AG04449 (cell line): ENCODE results near the gene CX3CL1.
"Not testable (repeated sequence)": the region's sequence is repeated elsewhere in the genome, so short reads cannot be mapped to it uniquely, and the experiment has no call there.

ENCODE experiments used
- CTCF ChIA-PET: fragments of 350-600 bp; formaldehyde crosslinking; extraction: SDS; loops from one replicate; lab custom pipeline; 2021; ENCODE audit warnings: antibody characterized with exemption; lab: Yijun Ruan, JAX
- POLR2A ChIA-PET: fragments of 400-600, 350-600 bp; formaldehyde crosslinking; extraction: SDS; loops from one replicate; lab custom pipeline; 2020; ENCODE audit warnings: antibody characterized with exemption, inconsistent platforms; lab: Yijun Ruan, JAX
- DNase-seq: peaks from one replicate; pipeline ENCODE4 v3.0.0-alpha.2; 2010; ENCODE audit warnings: low read depth, low spot score
- H3K4me3 ChIP-seq: 2 replicates; pipeline ENCODE4 v1.5.1; 2011; ENCODE audit warnings: low read depth, mild to moderate bottlenecking, control low read depth, low read length
- CTCF ChIP-seq: IDR thresholded peaks from one replicate; pipeline ENCODE4 v1.5.1; 2011; ENCODE audit warnings: mild to moderate bottlenecking, moderate library complexity, low read length, control low read depth, inconsistent platforms; ENCODE audit not compliant: insufficient read depth; ENCODE audit errors: missing control alignments

CX3CL1 gene

GRCh38 chr16:57373117-57373947, 1.0 kb downstream of the CX3CL1 start:
- ChIA-PET CTCF (interaction anchor here (1.0 to 2.9 kb wide), 2 partner anchors 8 to 45 kb away, joined by 3 to 17 read pairs; no protein-coding TSS in a partner anchor), POLR2A (no interaction called here)
- DNase-seq, result no peak
- no peak for TF ChIP-seq CTCF
- H3K4me3 ChIP-seq, result no peak overlapping the region

GRCh38 chr16:57374067-57374534, 1.8 kb downstream of the CX3CL1 start:
- POLR2A ChIA-PET, result no interaction called here
- TF ChIP-seq CTCF, result no peak
- no peak for DNase-seq
- CTCF ChIA-PET, result interaction anchor here (2.1 to 2.9 kb wide), 2 partner anchors 44 to 73 kb away, joined by 5 to 17 read pairs; no protein-coding TSS in a partner anchor
- H3K4me3 ChIP-seq, result no peak overlapping the region

GRCh38 chr16:57374925-57375465, 2.7 kb downstream of the CX3CL1 start:
- H3K4me3 ChIP-seq, DNase-seq, POLR2A ChIA-PET: not testable (repeated sequence)
- CTCF ChIA-PET, result interaction anchor here (2.1 to 2.9 kb wide), 2 partner anchors 43 to 74 kb away, joined by 5 to 17 read pairs; no protein-coding TSS in a partner anchor

DNA sequence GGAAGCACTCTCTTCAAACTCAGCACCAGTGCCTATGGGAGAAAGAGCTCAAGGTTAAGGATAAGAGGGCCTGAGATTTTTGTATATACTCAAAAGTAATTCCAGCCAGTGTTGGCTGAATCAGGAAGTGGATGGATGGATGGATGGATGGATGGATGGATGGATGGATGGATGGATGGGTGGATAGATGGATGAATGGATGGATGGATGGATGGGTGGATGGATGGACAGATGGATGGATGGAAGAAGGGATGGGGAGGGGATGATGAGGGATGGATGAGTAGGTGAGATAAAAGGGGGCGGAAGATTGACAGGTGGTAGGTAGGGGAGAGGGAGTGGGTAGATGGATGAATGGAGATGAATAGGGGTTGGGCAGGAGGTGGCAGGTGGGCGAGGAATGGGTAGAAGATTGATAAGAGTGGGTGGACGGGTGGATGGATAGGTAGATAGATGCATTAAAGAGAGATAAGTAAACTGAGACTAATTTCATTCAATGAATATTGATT, 4.1 kb downstream of the CX3CL1 start:
- ChIA-PET CTCF (interaction anchor here (2.1 kb wide), 1 partner anchor 76 kb away, joined by 5 read pairs; no protein-coding TSS in a partner anchor), POLR2A (no interaction called here)
- no peak overlapping the region for H3K4me3 ChIP-seq
- TF ChIP-seq CTCF, result no peak
- DNase-seq, result no peak

- ChIA-PET POLR2A (no interaction called here), CTCF (interaction anchor here (1.2 to 1.6 kb wide), 2 partner anchors 41 to 45 kb away, joined by 3 to 5 read pairs; no protein-coding TSS in a partner anchor)
- DNase-seq, result no peak
- TF ChIP-seq CTCF, result no peak
- no peak overlapping the region for H3K4me3 ChIP-seq
These were observed 5.0 kb downstream of the CX3CL1 start for GRCh38 chr16:57377080-57377841.

- no peak for TF ChIP-seq CTCF
- no peak overlapping the region for H3K4me3 ChIP-seq
- POLR2A ChIA-PET, result no interaction called here
- DNase-seq, result no peak
- CTCF ChIA-PET, result interaction anchor here (3.2 kb wide), 1 partner anchor 37 kb away, joined by 9 read pairs; no protein-coding TSS in a partner anchor
These were observed 7.3 kb downstream of the CX3CL1 start for GRCh38 chr16:57379579-57379978.
